ENCODE measurements around the gene PAF1. TPM values are rescaled to one million over a fixed set of nuclear protein-coding genes. Genes with fewer than 3 reads are reported as not detected.
"Not testable (repeated sequence)": the region's sequence is repeated elsewhere in the genome, so short reads cannot be mapped to it uniquely, and the experiment has no call there.

Gene PAF1
- total RNA-seq, 2 donors from 2014 or later, result 31.9 to 41.6 TPM

GRCh38 chr19:39382991-39383828 is 7.7 kb downstream of the PAF1 start:
- peaks cover 23% of the 10 kb centered on the region for H3K36me3 ChIP-seq
- intact Hi-C loops (cut with DNase I), result no loop called here
- H3K4me1 ChIP-seq, result no peaks in the 10 kb centered on the region
- no peak overlapping the region for H3K27ac ChIP-seq
- no peaks in the 10 kb centered on the region for H3K27me3 ChIP-seq
- no peaks in the 10 kb centered on the region for H3K9me3 ChIP-seq
- DNase-seq, result no peak
- no peak overlapping the region for H3K9ac ChIP-seq (ENCODE audit: low read depth in 2 of 2, low read length in 2 of 2)
- TF ChIP-seq CTCF (IDR thresholded peaks at IDR 0.05), result no peak
- no peak overlapping the region for H3K4me3 ChIP-seq

GRCh38 chr19:39381910-39382611 is 8.8 kb downstream of the PAF1 start:
- no peak for DNase-seq
- H3K9me3 ChIP-seq, result no peaks in the 10 kb centered on the region
- H3K36me3 ChIP-seq, result peaks cover 27% of the 10 kb centered on the region
- no peaks in the 10 kb centered on the region for H3K27me3 ChIP-seq
- H3K4me1 ChIP-seq, result no peaks in the 10 kb centered on the region
- intact Hi-C loops (cut with DNase I), result no loop called here
- H3K9ac ChIP-seq (ENCODE audit: low read depth in 2 of 2, low read length in 2 of 2), result no peak overlapping the region
- no peak for TF ChIP-seq CTCF (IDR thresholded peaks at IDR 0.05)
- no peak overlapping the region for H3K4me3 ChIP-seq
- no peak overlapping the region for H3K27ac ChIP-seq

GRCh38 chr19:39380521-39381502 is 10.1 kb downstream of the PAF1 start:
- DNase-seq, result no peak
- no peak for TF ChIP-seq CTCF (IDR thresholded peaks at IDR 0.05)
- Histone ChIP-seq H3K4me3 (no peak overlapping the region), H3K27me3 (no peaks in the 10 kb centered on the region), H3K9me3 (no peaks in the 10 kb centered on the region), H3K27ac (no peak overlapping the region), H3K9ac (ENCODE audit: low read depth in 2 of 2, low read length in 2 of 2) (no peak overlapping the region), H3K4me1 (no peaks in the 10 kb centered on the region), H3K36me3 (peaks cover 28% of the 10 kb centered on the region)
- intact Hi-C loops (cut with DNase I), result no loop called here

- DNase-seq, result no peak
- H3K4me3 ChIP-seq, result no peak overlapping the region
- intact Hi-C loops (cut with DNase I), result no loop called here
- peaks cover 36% of the 10 kb centered on the region for H3K36me3 ChIP-seq
- no peak overlapping the region for H3K9ac ChIP-seq (ENCODE audit: low read depth in 2 of 2, low read length in 2 of 2)
- H3K4me1 ChIP-seq, result no peaks in the 10 kb centered on the region
- no peak overlapping the region for H3K27ac ChIP-seq
- no peaks in the 10 kb centered on the region for H3K27me3 ChIP-seq
- no peaks in the 10 kb centered on the region for H3K9me3 ChIP-seq
- no peak for TF ChIP-seq CTCF (IDR thresholded peaks at IDR 0.05)
Observed at GRCh38 chr19:39379865-39380396, 11.0 kb downstream of the PAF1 start.

- DNase-seq; H3K9ac ChIP-seq (ENCODE audit: low read depth in 2 of 2, low read length in 2 of 2); intact Hi-C loops (cut with DNase I); H3K4me1 ChIP-seq; H3K27me3 ChIP-seq; H3K9me3 ChIP-seq; H3K4me3 ChIP-seq; H3K27ac ChIP-seq: not testable (repeated sequence)
- peaks cover 36% of the 10 kb centered on the region for H3K36me3 ChIP-seq
Observed at GRCh38 chr19:39379366-39379765, 11.5 kb downstream of the PAF1 start.
